Kidney (tissue), 14 donors: Measurements from ENCODE around the gene PLEKHG5. TPM values are rescaled to one million over a fixed set of nuclear protein-coding genes. Genes with fewer than 3 reads are reported as not detected.

Source experiments
- DNase-seq, 5 donors: peaks; one replicate each; pipeline ENCODE4 v3.0.0-alpha.2; 2013 to 2020
- FAIRE-seq: peaks from 2 replicates; lab custom pipeline; 2012; peaks lifted over from hg19 to GRCh38; lab: Jason Lieb, UNC
- H3K27ac ChIP-seq, 2 donors: one replicate each; pipeline ENCODE4 v1.7.0; 2013; ENCODE audit warnings: low read depth in 2 of 2, low read length in 2 of 2, inconsistent platforms in 1 of 2
- H3K27me3 ChIP-seq: one replicate; pipeline ENCODE4 v1.7.1; 2013; ENCODE audit warnings: low read length, inconsistent platforms; ENCODE audit not compliant: control insufficient read depth, insufficient read depth
- H3K36me3 ChIP-seq, 3 donors: one replicate each; pipeline versions ENCODE4 v1.7.0 to v1.7.1; 2013; ENCODE audit warnings: low read length in 3 of 3, control low read depth in 1 of 3, inconsistent platforms in 1 of 3; ENCODE audit not compliant: insufficient read depth in 3 of 3, control insufficient read depth in 2 of 3
- H3K4me1 ChIP-seq, 3 donors: one replicate each; pipeline versions ENCODE4 v1.7.0 to v1.7.1; 2013; ENCODE audit warnings: low read length in 3 of 3, inconsistent platforms in 1 of 3, low read depth in 1 of 3; ENCODE audit not compliant: control insufficient read depth in 2 of 3, insufficient read depth in 2 of 3
- H3K4me3 ChIP-seq, 3 donors: one replicate each; pipeline versions ENCODE4 v1.7.0 to v1.8.1; 2013; ENCODE audit warnings: low read length in 3 of 3, control low read depth in 1 of 3, inconsistent platforms in 1 of 3
- H3K9ac ChIP-seq, 3 donors: one replicate each; pipeline versions ENCODE4 v1.7.0 to v1.7.1; 2013; ENCODE audit warnings: low read length in 3 of 3, control low read depth in 1 of 3, inconsistent platforms in 1 of 3
- H3K9me3 ChIP-seq, 3 donors: one replicate each; pipeline versions ENCODE4 v1.7.0 to v1.7.1; 2013; ENCODE audit warnings: low read length in 3 of 3, control low read depth in 1 of 3, inconsistent platforms in 1 of 3; ENCODE audit not compliant: control insufficient read depth in 2 of 3, insufficient read depth in 1 of 3
- intact Hi-C: fragments of 100-400 bp; cut with DNase I; formaldehyde crosslinking; loops from one replicate; pipeline ENCODE4 v1.11.1; 2022
- polyA plus RNA-seq: library from polyadenylated mRNA; stranded (reverse); fragments of 350-450 nt; fragmentation: Illumina TruSeq; extraction: RNeasy Lipid Tissue Mini Kit (QIAGEN cat#74804); gene quantifications from one replicate; pipeline ENCODE4 v1.2.3, GENCODE V29; 2014; ENCODE audit warnings: low read depth, low replicate concordance; ENCODE audit not compliant: insufficient read depth
- total RNA-seq: library from RNA; stranded (reverse); fragmentation: NEBNext Ultra II Directional; extraction: Animal tissue kit (Norgen Biotek cat#: 25700); gene quantifications from one replicate; pipeline ENCODE4 v1.2.1, GENCODE V29; 2021
- TF ChIP-seq, protein P1 (sequence below): IDR thresholded peaks from 3 replicates; pipeline ENCODE4 v1.5.1; 2012; ENCODE audit warnings: mild to moderate bottlenecking, moderate library complexity, borderline replicate concordance; ENCODE audit not compliant: insufficient read depth; ENCODE audit errors: extremely low read depth
- donor health status: control.
- donor health status: control.
- donor health status: control.
- donor health status: control.
- donor health status: control.
- donor health status: DM: yes; HTN: yes; CAD: no.
- donor health status: Normal renal cell carcinoma (clear cell type).

The PLEKHG5 gene
- total and polyA plus RNA-seq, 2 donors from 2014 or later, result 4.4 to 14.0 TPM

DNA sequence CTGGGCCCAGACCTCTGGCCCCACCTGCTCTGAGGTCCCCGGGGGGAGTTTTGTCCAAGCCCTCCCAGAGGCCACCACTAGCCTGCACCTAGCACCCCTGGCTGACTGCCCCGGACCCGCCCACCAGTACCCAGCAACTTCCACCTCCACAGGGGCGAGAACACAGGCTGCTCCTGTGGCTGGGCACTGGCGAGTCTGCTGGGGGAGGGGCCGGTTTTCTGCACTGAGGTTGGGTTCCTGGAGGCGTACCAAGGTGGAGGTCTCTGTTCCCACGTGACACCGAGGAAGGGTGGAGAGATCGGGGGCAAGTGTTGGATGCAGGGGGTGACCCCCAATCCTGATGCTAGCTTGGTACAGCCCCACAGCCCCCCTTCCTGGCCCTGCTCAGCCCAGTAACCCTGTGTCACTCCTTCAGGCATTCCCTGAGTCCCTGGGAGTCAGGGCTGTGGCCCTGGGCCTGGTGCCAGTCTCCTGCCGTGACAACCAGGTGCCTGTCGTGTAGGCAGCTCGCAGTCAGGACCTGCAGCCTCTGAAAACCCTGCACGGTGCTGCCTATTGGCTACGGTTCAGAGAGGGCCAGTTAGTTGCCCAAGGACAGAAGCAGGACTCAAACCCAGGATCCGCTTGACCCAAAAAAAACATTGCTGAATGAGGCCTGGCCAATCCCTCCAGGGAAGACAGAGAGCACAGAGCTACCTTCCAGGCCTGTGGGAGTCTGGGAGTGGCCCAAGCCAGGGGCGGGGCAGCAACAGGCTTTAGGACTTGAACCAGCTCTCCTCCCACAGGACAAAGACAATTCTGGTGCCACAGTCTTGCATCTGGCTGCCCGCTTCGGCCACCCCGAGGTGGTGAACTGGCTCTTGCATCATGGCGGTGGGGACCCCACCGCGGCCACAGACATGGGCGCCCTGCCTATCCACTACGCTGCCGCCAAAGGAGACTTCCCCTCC is 63.8 kb downstream of the PLEKHG5 start:
- Histone ChIP-seq H3K27ac (peak overlapping the region in 1 of 2 donors; percentile 43), H3K9ac (no peak overlapping the region), H3K4me3 (peak overlapping the region in 1 of 3 donors; percentile 46), H3K4me1 (peaks cover 0 to 36% (median 13%) of the 10 kb centered on the region in 3 donors), H3K36me3 (no peaks in the 10 kb centered on the region), H3K27me3 (peaks cover 8% of the 10 kb centered on the region), H3K9me3 (no peaks in the 10 kb centered on the region)
- TF ChIP-seq, protein P1, sequence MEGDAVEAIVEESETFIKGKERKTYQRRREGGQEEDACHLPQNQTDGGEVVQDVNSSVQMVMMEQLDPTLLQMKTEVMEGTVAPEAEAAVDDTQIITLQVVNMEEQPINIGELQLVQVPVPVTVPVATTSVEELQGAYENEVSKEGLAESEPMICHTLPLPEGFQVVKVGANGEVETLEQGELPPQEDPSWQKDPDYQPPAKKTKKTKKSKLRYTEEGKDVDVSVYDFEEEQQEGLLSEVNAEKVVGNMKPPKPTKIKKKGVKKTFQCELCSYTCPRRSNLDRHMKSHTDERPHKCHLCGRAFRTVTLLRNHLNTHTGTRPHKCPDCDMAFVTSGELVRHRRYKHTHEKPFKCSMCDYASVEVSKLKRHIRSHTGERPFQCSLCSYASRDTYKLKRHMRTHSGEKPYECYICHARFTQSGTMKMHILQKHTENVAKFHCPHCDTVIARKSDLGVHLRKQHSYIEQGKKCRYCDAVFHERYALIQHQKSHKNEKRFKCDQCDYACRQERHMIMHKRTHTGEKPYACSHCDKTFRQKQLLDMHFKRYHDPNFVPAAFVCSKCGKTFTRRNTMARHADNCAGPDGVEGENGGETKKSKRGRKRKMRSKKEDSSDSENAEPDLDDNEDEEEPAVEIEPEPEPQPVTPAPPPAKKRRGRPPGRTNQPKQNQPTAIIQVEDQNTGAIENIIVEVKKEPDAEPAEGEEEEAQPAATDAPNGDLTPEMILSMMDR, result no peak
- DNase-seq (peak in 2 of 5 donors; percentile 57 to 91), FAIRE-seq (no peak)
- intact Hi-C loops, result no loop called here

DNA sequence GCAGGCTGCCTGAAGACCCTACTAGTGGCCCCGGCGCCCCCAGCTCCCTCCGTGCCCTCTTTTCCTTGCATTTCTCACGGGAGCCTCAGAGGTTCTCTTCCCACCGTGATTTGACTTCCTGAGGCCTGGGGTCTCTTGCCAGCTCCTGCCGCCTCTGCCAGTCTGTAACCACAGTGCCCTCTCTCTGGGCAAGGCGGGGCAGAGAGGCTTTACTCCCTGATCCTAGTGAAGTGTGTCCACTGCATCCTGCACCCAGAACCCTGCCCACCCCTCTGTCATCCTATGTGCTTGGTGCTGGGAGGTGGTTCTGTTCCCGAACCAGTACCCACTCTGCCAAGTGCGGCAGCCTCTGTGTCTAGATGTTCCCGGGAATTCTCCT is 64.5 kb downstream of the PLEKHG5 start:
- Histone ChIP-seq H3K4me3 (peak overlapping the region in 1 of 3 donors; percentile 46), H3K36me3 (no peaks in the 10 kb centered on the region), H3K27ac (peak overlapping the region in 1 of 2 donors; percentile 43), H3K9ac (no peak overlapping the region), H3K9me3 (no peaks in the 10 kb centered on the region), H3K27me3 (peaks cover 8% of the 10 kb centered on the region), H3K4me1 (peaks cover 0 to 36% (median 13%) of the 10 kb centered on the region in 3 donors)
- DNase-seq (peak in 1 of 5 donors; percentile 39), FAIRE-seq (no peak)
- intact Hi-C loops, result no loop called here
- TF ChIP-seq, protein P1, result no peak

DNA sequence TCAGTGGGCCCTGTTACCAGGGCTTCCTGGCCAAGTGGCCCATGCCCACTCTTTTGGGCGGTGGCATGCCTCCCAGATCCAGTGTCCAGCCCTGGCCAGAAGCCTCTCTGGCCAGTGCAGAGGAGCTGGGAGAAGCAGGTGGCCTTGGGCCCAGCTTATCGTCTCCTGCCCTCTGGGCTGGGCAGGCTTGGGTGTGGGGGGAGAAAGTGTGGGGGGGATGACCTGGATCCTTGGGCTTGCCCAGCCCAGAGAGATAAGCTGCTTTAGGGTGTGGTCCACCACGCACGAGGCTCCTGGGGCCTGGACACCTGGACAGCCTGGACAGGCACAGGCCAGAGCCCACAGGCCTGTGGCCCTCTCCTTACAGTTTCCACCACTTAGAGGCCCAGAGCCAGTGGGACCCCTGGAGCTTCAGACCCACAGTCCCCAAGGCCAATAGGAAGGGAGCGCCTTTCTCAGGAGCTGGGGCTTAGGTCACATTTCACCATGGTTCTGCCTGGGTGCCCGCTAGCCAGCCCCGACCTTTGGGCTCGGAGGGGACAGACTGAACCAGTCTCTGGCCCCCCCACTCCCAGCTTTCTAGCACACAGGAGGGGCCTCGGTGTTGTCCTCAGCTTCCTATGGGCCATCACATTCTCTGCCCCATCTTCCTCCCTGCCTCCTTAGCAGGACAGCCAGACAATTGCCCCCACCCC is 65.0 kb downstream of the PLEKHG5 start:
- TF ChIP-seq, protein P1, result no peak
- FAIRE-seq, result no peak
- Histone ChIP-seq H3K4me1 (peaks cover 0 to 36% (median 13%) of the 10 kb centered on the region in 3 donors), H3K9ac (no peak overlapping the region), H3K4me3 (peak overlapping the region in 2 of 3 donors; percentile 23 to 63), H3K36me3 (no peaks in the 10 kb centered on the region), H3K27me3 (peaks cover 8% of the 10 kb centered on the region), H3K9me3 (no peaks in the 10 kb centered on the region), H3K27ac (peak overlapping the region; percentile 27 to 43)
- peak in 1 of 5 donors; percentile 54 for DNase-seq
- intact Hi-C loops, result no loop called here
